Thyroid gland (tissue), 4 donors: ENCODE measurements around the gene MGAT5. TPM values are rescaled to one million over a fixed set of nuclear protein-coding genes. Genes with fewer than 3 reads are reported as not detected.
"Not testable (repeated sequence)": the region's sequence is repeated elsewhere in the genome, so short reads cannot be mapped to it uniquely, and the experiment has no call there.

Source experiments
- DNase-seq, 2 donors: peaks; one replicate each; pipeline ENCODE4 v3.0.0-alpha.2; 2019
- H3K27ac ChIP-seq, 3 donors: fragments of 200-600 bp; sonication (generic); 1 replicate in 2 of 3; 2 replicates in 1 of 3; pipeline ENCODE4 v1.5.1; 2016 to 2019; ENCODE audit warnings: mild to moderate bottlenecking in 1 of 3, moderate library complexity in 1 of 3
- H3K27me3 ChIP-seq: fragments of 200-600 bp; sonication (generic); one replicate; pipeline ENCODE4 v1.5.1; 2019
- H3K36me3 ChIP-seq, 2 donors: fragments of 200-600 bp; sonication (generic); one replicate each; pipeline ENCODE4 v1.5.1; 2016 to 2019
- H3K4me1 ChIP-seq, 2 donors: fragments of 200-600 bp; sonication (generic); one replicate each; pipeline ENCODE4 v1.5.1; 2017 to 2019
- H3K4me3 ChIP-seq, 3 donors: fragments of 200-600 bp; sonication (generic); replicated peaks in 1 of 3; 1 replicate in 2 of 3; 2 replicates in 1 of 3; pipeline ENCODE4 v1.5.1; 2016; ENCODE audit warnings: mild to moderate bottlenecking in 1 of 3
- H3K9me3 ChIP-seq: fragments of 200-600 bp; sonication (generic); one replicate; pipeline ENCODE4 v1.5.1; 2017
- POLR2A ChIP-seq, 2 donors: fragments of 450-650 bp; IDR thresholded peaks; one replicate each; pipeline ENCODE4 v1.6.1; 2017; ENCODE audit warnings: antibody characterized with exemption in 2 of 2, mild to moderate bottlenecking in 2 of 2, moderate library complexity in 1 of 2
- WGBS, 2 donors: methylation state at CpG; one replicate each; pipeline ENCODE4 v1.1.5; 2017; 5-methylcytosine and 5-hydroxymethylcytosine counted together
- intact Hi-C: fragments of 100-400 bp; cut with DNase I; formaldehyde crosslinking; loops from one replicate; pipeline ENCODE4 v1.15.1; 2023
- total RNA-seq, 4 donors: library from RNA; depleted of rRNA; stranded (reverse); fragments of >200 nt; gene quantifications; one replicate each; pipeline ENCODE4 v1.2.3, GENCODE V29; 2016
- TF ChIP-seq, protein P1 (sequence below), 6 experiments: fragments of 200-600 bp in 3 of 6; fragments of 450-650 bp in 3 of 6; sonication (generic) in 3 of 6; IDR thresholded peaks; one replicate each; pipeline ENCODE4 v1.5.1; 2016 to 2019; ENCODE audit warnings: antibody characterized with exemption in 6 of 6, mild to moderate bottlenecking in 2 of 6, inconsistent platforms in 1 of 6, moderate library complexity in 1 of 6

MGAT5 gene
- total RNA-seq, 4 donors from 2014 or later = 47.5 to 64.4 (median 50.4) TPM

DNA sequence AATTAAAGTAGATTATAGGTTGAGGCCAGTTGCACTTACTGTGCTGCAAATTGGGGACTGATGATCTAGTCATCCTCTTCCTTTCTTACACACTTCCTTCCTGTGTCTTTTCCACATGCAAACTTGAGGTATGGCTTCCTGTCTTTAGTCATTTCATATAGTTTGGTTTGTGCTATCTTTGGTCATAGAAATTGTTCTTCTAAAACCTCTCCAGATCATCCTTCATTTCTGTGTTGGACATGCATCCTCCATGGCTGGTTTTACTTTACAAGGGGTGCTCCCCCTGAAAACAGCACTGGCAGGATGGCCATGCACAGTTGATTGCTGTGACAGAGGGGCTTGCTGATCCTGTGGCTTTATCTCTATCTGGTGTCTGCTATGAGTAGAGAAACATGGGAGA, 36.5 kb downstream of the MGAT5 start:
- Histone ChIP-seq H3K4me1 (peaks cover 10 to 12% of the 10 kb centered on the region in 2 donors), H3K27me3 (no peaks in the 10 kb centered on the region), H3K4me3 (no peak overlapping the region), H3K36me3 (no peaks in the 10 kb centered on the region), H3K27ac (no peak overlapping the region), H3K9me3 (no peaks in the 10 kb centered on the region)
- no peak for TF ChIP-seq POLR2A (IDR thresholded peaks at IDR 0.05)
- TF ChIP-seq, protein P1, sequence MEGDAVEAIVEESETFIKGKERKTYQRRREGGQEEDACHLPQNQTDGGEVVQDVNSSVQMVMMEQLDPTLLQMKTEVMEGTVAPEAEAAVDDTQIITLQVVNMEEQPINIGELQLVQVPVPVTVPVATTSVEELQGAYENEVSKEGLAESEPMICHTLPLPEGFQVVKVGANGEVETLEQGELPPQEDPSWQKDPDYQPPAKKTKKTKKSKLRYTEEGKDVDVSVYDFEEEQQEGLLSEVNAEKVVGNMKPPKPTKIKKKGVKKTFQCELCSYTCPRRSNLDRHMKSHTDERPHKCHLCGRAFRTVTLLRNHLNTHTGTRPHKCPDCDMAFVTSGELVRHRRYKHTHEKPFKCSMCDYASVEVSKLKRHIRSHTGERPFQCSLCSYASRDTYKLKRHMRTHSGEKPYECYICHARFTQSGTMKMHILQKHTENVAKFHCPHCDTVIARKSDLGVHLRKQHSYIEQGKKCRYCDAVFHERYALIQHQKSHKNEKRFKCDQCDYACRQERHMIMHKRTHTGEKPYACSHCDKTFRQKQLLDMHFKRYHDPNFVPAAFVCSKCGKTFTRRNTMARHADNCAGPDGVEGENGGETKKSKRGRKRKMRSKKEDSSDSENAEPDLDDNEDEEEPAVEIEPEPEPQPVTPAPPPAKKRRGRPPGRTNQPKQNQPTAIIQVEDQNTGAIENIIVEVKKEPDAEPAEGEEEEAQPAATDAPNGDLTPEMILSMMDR (IDR thresholded peaks at IDR 0.05) = no peak
- no peak for DNase-seq
- intact Hi-C loops = no loop called here

DNA sequence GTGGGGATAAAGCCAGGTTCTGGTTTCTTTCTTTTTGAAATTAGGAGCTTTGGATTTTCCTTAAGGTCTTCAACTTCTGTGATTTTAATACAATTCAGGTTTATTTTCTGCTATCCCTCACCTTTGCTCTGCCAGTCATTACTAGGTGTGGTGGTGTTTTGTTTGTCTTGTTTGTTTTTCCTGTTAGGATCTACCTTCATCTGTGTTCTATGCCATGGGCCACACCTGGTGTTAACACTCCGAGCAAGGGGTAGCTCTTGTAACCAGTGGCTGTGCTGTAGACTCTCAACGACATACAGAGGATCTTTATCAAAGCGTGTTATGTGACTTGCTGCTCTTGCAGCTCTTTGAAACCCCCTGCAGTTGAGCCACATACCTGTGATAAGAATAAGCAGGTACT, 38.6 kb downstream of the MGAT5 start:
- WGBS, 2 donors = 95 to 99% methylated on average over 3 of the region's 3 CpGs
- DNase-seq = no peak
- Histone ChIP-seq H3K27me3 (no peaks in the 10 kb centered on the region), H3K4me3 (no peak overlapping the region), H3K36me3 (no peaks in the 10 kb centered on the region), H3K4me1 (peaks cover 10 to 12% of the 10 kb centered on the region in 2 donors), H3K27ac (no peak overlapping the region), H3K9me3 (no peaks in the 10 kb centered on the region)
- intact Hi-C loops = no loop called here
- TF ChIP-seq POLR2A (IDR thresholded peaks at IDR 0.05) = no peak
- TF ChIP-seq, protein P1 (IDR thresholded peaks at IDR 0.05) = no peak

DNA sequence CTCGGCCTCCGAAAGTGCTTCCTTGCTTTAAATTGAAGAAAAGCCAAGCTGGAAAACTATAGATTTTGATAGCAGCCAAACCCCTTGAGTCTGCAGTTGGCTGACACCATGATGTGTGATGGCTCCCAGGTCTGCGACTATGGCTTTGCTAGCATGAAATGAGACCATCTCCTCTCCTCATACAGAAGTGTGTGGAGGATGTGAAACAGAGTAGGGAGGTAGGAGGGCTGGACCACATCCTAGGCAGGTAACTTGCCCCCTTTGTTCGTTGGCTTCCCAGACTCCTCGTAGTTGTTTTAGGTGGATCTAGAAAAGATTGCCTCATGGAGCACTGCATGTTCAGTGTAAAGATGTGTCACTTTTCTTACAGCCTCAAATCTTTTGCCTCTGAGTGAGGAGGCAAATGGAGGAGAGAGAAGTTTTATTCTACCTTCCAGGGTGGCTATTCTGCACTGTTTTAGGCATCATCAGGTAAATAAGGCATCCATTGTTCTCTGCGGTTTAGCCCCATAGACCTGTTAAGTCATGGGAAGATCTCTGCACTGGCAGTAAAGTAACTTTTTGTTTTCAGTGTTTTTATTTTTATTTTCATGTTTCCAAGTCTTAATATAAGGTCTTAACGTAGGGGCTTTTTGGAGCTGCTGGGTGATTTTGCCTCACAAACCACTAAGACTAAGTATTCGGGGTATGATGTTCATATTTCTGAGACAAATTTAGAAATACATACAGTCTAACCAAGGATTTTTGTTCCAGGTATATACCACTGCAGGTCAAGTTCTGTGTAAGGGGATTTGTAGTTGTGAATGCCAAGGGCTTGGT, 40.1 kb downstream of the MGAT5 start:
- 92 to 98% methylated on average over 8 of the region's 8 CpGs for WGBS, 2 donors
- DNase-seq = no peak
- Histone ChIP-seq H3K36me3 (no peaks in the 10 kb centered on the region), H3K27ac (no peak overlapping the region), H3K27me3 (no peaks in the 10 kb centered on the region), H3K4me1 (peaks cover 10 to 12% of the 10 kb centered on the region in 2 donors), H3K9me3 (no peaks in the 10 kb centered on the region), H3K4me3 (no peak overlapping the region)
- intact Hi-C loops = no loop called here
- TF ChIP-seq, protein P1 (IDR thresholded peaks at IDR 0.05) = no peak
- TF ChIP-seq POLR2A (IDR thresholded peaks at IDR 0.05) = no peak

DNA sequence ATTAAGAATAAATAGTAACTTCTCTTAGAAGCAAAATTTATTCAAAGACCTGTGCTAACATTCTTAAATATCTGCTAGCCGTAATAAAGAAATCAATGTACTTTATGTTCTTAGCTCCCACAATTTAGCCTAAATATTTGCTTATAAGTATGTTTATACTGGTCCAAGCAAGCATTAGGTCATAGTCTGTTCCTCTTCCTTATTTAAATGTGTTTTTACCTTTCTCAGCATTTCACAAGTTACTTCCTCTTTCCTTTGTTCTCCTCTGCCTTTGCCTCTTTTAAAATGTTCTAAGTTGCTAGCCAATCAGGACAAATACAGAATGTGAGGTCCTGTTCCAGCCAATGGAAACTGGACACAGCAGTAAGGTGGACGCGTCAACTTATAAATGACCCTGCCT, 40.7 kb downstream of the MGAT5 start:
- H3K4me3 ChIP-seq, H3K27ac ChIP-seq, DNase-seq, intact Hi-C loops, H3K36me3 ChIP-seq, H3K9me3 ChIP-seq, H3K27me3 ChIP-seq: not testable (repeated sequence)
- 89 to 93% methylated on average over 3 of the region's 3 CpGs for WGBS, 2 donors
- H3K4me1 ChIP-seq = peaks cover 10 to 12% of the 10 kb centered on the region in 2 donors

DNA sequence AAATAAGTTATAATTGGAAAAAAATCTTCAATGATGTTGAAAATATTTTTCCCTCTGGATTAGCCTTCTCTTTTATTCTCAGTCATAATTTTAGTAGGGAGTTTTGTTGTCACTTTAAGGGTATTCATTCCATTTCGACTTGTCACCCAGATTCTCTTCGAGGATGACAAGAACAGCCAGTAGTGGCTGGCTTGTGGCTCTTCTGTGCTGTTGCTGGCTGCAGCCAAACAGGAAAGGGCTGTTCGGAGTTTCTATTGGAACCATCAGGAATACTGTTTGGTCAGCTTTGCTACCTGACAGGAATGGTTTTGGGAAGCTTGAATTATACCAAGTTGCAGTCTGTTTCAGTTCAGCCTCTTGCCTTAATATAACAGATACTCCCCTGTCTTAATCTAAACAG, 41.6 kb downstream of the MGAT5 start:
- intact Hi-C loops = no loop called here
- Histone ChIP-seq H3K27ac (peak overlapping the region in 1 of 3 donors; percentile 5), H3K4me3 (no peak overlapping the region), H3K27me3 (no peaks in the 10 kb centered on the region), H3K9me3 (no peaks in the 10 kb centered on the region), H3K36me3 (no peaks in the 10 kb centered on the region), H3K4me1 (peaks cover 3 to 4% of the 10 kb centered on the region in 2 donors)
- no peak for DNase-seq
- 70 to 84% methylated on average over 3 of the region's 3 CpGs for WGBS, 2 donors
- no peak for TF ChIP-seq POLR2A (IDR thresholded peaks at IDR 0.05)
- TF ChIP-seq, protein P1 (IDR thresholded peaks at IDR 0.05) = no peak
